Activated CD8-positive, alpha-beta memory T cell treated with anti-CD3 and anti-CD28 coated beads for 36 hours (primary cell): ENCODE data around the gene EFEMP2. TPM values are rescaled to one million over a fixed set of nuclear protein-coding genes. Genes with fewer than 3 reads are reported as not detected.

Experiments
- CTCF ChIA-PET: fragments of 350-600 bp; sonication (Branson Sonifier 250); formaldehyde crosslinking; loops from one replicate; lab custom pipeline; 2021; ENCODE audit warnings: antibody characterized with exemption; lab: Charles Lee
- POLR2A ChIA-PET: fragments of 350-600 bp; sonication (Branson Sonifier 250); formaldehyde crosslinking; loops from one replicate; lab custom pipeline; 2021; ENCODE audit warnings: antibody characterized with exemption; lab: Charles Lee
- total RNA-seq, 2 experiments: library from RNA; stranded (reverse); gene quantifications; one replicate each; pipeline ENCODE4 v1.2.3, GENCODE V29; 2021

Gene EFEMP2
- total RNA-seq, 2 experiments from 2014 or later: 3.7 to 5.7 TPM

GRCh38 chr11:65864706-65865471 is 7.7 kb downstream of the EFEMP2 start:
- ChIA-PET POLR2A (interaction anchor here (2.2 kb wide), 1 partner anchor 20 kb away, joined by 7 read pairs; no protein-coding TSS in a partner anchor), CTCF (interaction anchor here (0.7 to 3.2 kb wide), 2 partner anchors 20 to 23 kb away, joined by 3 to 11 read pairs; partner anchors contain the start of gene FIBP)

GRCh38 chr11:65863889-65864705 is 8.5 kb downstream of the EFEMP2 start:
- CTCF ChIA-PET: interaction anchor here (0.7 to 8.1 kb wide), 3 partner anchors 21 to 24 kb away, joined by 3 to 163 read pairs (median 11); partner anchors contain the start of genes CCDC85B and FIBP

GRCh38 chr11:65862941-65863888 is 9.4 kb downstream of the EFEMP2 start:
- CTCF ChIA-PET: interaction anchor here (4.8 to 8.1 kb wide), 2 partner anchors 11 to 24 kb away, joined by 27 to 163 read pairs; partner anchors contain the start of genes CCDC85B and FIBP
- POLR2A ChIA-PET: interaction anchor here (0.9 kb wide), 1 partner anchor 30 kb away, joined by 3 read pairs; no protein-coding TSS in a partner anchor

More at GRCh38 chr11:65863889-65864705, 8.5 kb downstream of the EFEMP2 start:
- POLR2A ChIA-PET: no interaction called here

- CTCF ChIA-PET: interaction anchor here (3.6 to 8.1 kb wide), 3 partner anchors 8 to 25 kb away, joined by 27 to 163 read pairs (median 44); partner anchors contain the start of genes CCDC85B and FIBP
- POLR2A ChIA-PET: interaction anchor here (0.9 kb wide), 2 partner anchors 9 to 31 kb away, joined by 3 read pairs; no protein-coding TSS in a partner anchor
Observed at GRCh38 chr11:65862191-65862735, 10.3 kb downstream of the EFEMP2 start.

- POLR2A ChIA-PET: interaction anchor here (0.5 to 2.3 kb wide), 8 partner anchors 8 to 337 kb away, joined by 3 to 18 read pairs (median 3); partner anchors contain the start of genes FIBP, PCNX3 and SCYL1
- CTCF ChIA-PET: interaction anchor here (1.2 to 8.1 kb wide), 4 partner anchors 9 to 26 kb away, joined by 3 to 163 read pairs (median 36); partner anchors contain the start of genes CCDC85B and FIBP
Observed at GRCh38 chr11:65861533-65862183, 10.9 kb downstream of the EFEMP2 start.

GRCh38 chr11:65861165-65861505 is 11.5 kb downstream of the EFEMP2 start:
- CTCF ChIA-PET: interaction anchor here (1.2 to 8.1 kb wide), 5 partner anchors 10 to 81 kb away, joined by 3 to 163 read pairs (median 27); partner anchors contain the start of genes CCDC85B and FIBP
- POLR2A ChIA-PET: interaction anchor here (0.6 to 2.3 kb wide), 8 partner anchors 8 to 336 kb away, joined by 3 to 18 read pairs (median 3); partner anchors contain the start of genes FIBP, PCNX3 and SCYL1

- CTCF ChIA-PET: interaction anchor here (1.0 to 8.1 kb wide), 20 partner anchors 10 to 247 kb away, joined by 3 to 163 read pairs (median 4); partner anchors contain the start of genes CCDC85B and FIBP
- POLR2A ChIA-PET: interaction anchor here (0.6 to 3.0 kb wide), 20 partner anchors 8 to 336 kb away, joined by 3 to 44 read pairs (median 5); partner anchors contain the start of genes CCDC85B, FAM89B, FIBP and FOSL1
Observed at GRCh38 chr11:65860278-65861164, 12.1 kb downstream of the EFEMP2 start, which contains the start of gene MUS81. Gene MUS81 (plus strand): TSS chr11:65860433. CDS start chr11:65860754, 321 bp downstream.

GRCh38 chr11:65859812-65860277 is 12.8 kb downstream of the EFEMP2 start:
- ChIA-PET POLR2A (interaction anchor here (0.6 to 3.0 kb wide), 16 partner anchors 9 to 1076 kb away, joined by 3 to 44 read pairs (median 5); partner anchors contain the start of genes CCDC85B, FAM89B, FIBP and FOSL1), CTCF (interaction anchor here (0.6 to 8.1 kb wide), 22 partner anchors 11 to 846 kb away, joined by 3 to 163 read pairs (median 4); partner anchors contain the start of genes BANF1, CCDC85B, EIF1AD and FIBP)

GRCh38 chr11:65859095-65859811 is 13.3 kb downstream of the EFEMP2 start:
- POLR2A ChIA-PET: interaction anchor here (0.6 to 3.0 kb wide), 15 partner anchors 10 to 1076 kb away, joined by 3 to 44 read pairs (median 5); partner anchors contain the start of genes CCDC85B, FAM89B, FIBP and FOSL1
- CTCF ChIA-PET: interaction anchor here (0.6 to 8.1 kb wide), 20 partner anchors 11 to 845 kb away, joined by 3 to 163 read pairs (median 4); partner anchors contain the start of genes BANF1, CCDC85B, EIF1AD and FIBP

GRCh38 chr11:65858681-65859087 is 13.9 kb downstream of the EFEMP2 start:
- POLR2A ChIA-PET: interaction anchor here (0.5 to 3.0 kb wide), 10 partner anchors 13 to 153 kb away, joined by 3 to 44 read pairs (median 4); partner anchors contain the start of genes CCDC85B, FIBP, FOSL1 and KAT5

GRCh38 chr11:65857853-65858680 is 14.5 kb downstream of the EFEMP2 start, which contains the start of gene CFL1:
Gene CFL1 (minus strand): TSS chr11:65858180. CDS start chr11:65858099, 81 bp downstream.
- CTCF ChIA-PET: interaction anchor here (0.6 to 8.1 kb wide), 6 partner anchors 13 to 528 kb away, joined by 3 to 163 read pairs (median 6); partner anchors contain the start of genes BANF1, CCDC85B, EIF1AD and FIBP
- POLR2A ChIA-PET: interaction anchor here (0.5 to 3.0 kb wide), 9 partner anchors 14 to 153 kb away, joined by 3 to 44 read pairs (median 4); partner anchors contain the start of genes CCDC85B, FIBP and FOSL1

More at GRCh38 chr11:65858681-65859087, 13.9 kb downstream of the EFEMP2 start:
- CTCF ChIA-PET: interaction anchor here (0.6 to 8.1 kb wide), 7 partner anchors 13 to 528 kb away, joined by 3 to 163 read pairs (median 7); partner anchors contain the start of genes BANF1, CCDC85B, EIF1AD and FIBP

- CTCF ChIA-PET: interaction anchor here (8.1 kb wide), 1 partner anchor 30 kb away, joined by 163 read pairs; the partner anchor contains the start of genes CCDC85B and FIBP
- POLR2A ChIA-PET: interaction anchor here (1.0 to 3.0 kb wide), 4 partner anchors 14 to 43 kb away, joined by 4 to 44 read pairs (median 17); partner anchors contain the start of genes CCDC85B, FIBP and FOSL1
Observed at GRCh38 chr11:65857500-65857852, 15.1 kb downstream of the EFEMP2 start.
